PC-3 (cell line): ENCODE data around the gene POLR3C. TPM values are rescaled to one million over a fixed set of nuclear protein-coding genes. Genes with fewer than 3 reads are reported as not detected.
A peak's percentile ranks its signal among the peaks of the same experiment; 100 is the strongest.
"Not testable (repeated sequence)": the region's sequence is repeated elsewhere in the genome, so short reads cannot be mapped to it uniquely, and the experiment has no call there.

Experiments used
- ATAC-seq: fragments of 200-7000 bp; cut with Tn5 transposase; 2 replicates; pipeline ENCODE4 v1.9.1; 2020; ENCODE audit warnings: mild to moderate bottlenecking, moderate library complexity
- BruUV-seq: library from RNA; stranded (reverse); fragments of 400-500 nt; replicated peaks from 2 replicates; lab custom pipeline; 2021; lab: Mats Ljungman, UMichigan
- CTCF ChIA-PET: fragments of 300-600 bp; sonication (Branson Sonifier 250); formaldehyde crosslinking; loops from one replicate; lab custom pipeline; 2022; ENCODE audit warnings: antibody characterized with exemption; lab: Charles Lee
- POLR2A ChIA-PET: fragments of 300-600 bp; sonication (Branson Sonifier 250); formaldehyde crosslinking; loops from one replicate; lab custom pipeline; 2022; ENCODE audit warnings: antibody characterized with exemption; ENCODE audit not compliant: unreplicated experiment; lab: Charles Lee
- DNase-seq: peaks from one replicate; pipeline ENCODE4 v3.0.0-alpha.2; 2015
- H2AFZ ChIP-seq: fragments of 300-600 bp; sonication (generic); 2 replicates; pipeline ENCODE4 v1.6.0; 2016; ENCODE audit warnings: antibody characterized with exemption, low read length
- H3F3A ChIP-seq: fragments of 300-600 bp; sonication (generic); one replicate; pipeline ENCODE4 v1.6.0; 2017; ENCODE audit warnings: antibody characterized with exemption, low read length, control low read depth, mild to moderate bottlenecking; ENCODE audit not compliant: unreplicated experiment
- H3K27ac ChIP-seq: fragments of 300-600 bp; sonication (generic); 2 replicates; pipeline ENCODE4 v1.5.1; 2016; ENCODE audit warnings: mild to moderate bottlenecking, low read length
- H3K27me3 ChIP-seq: fragments of 300-600 bp; sonication (generic); 2 replicates; pipeline ENCODE4 v1.6.1; 2016; ENCODE audit warnings: low read length, mixed read lengths
- H3K36me3 ChIP-seq: fragments of 300-600 bp; sonication (generic); 2 replicates; pipeline ENCODE4 v1.6.1; 2016; ENCODE audit warnings: low read depth, mixed run types, low read length, mixed read lengths
- H3K4me1 ChIP-seq: fragments of 300-600 bp; sonication (generic); 2 replicates; pipeline ENCODE4 v1.5.1; 2016; ENCODE audit warnings: low read length; ENCODE audit not compliant: insufficient read depth
- H3K4me2 ChIP-seq: fragments of 300-600 bp; sonication (generic); 2 replicates; pipeline ENCODE4 v1.6.0; 2016; ENCODE audit warnings: low read length
- H3K4me3 ChIP-seq: fragments of 300-600 bp; sonication (generic); 2 replicates; pipeline ENCODE4 v1.5.1; 2016; ENCODE audit warnings: mild to moderate bottlenecking, low read length, mixed read lengths
- H3K79me2 ChIP-seq: fragments of 300-600 bp; sonication (generic); 2 replicates; pipeline ENCODE4 v1.6.1; 2017; ENCODE audit warnings: low read length, mixed read lengths
- H3K9ac ChIP-seq: fragments of 300-600 bp; sonication (generic); 2 replicates; pipeline ENCODE4 v1.6.0; 2016; ENCODE audit warnings: mild to moderate bottlenecking, low read length
- H3K9me2 ChIP-seq: fragments of 300-600 bp; sonication (generic); replicated peaks from 2 replicates; pipeline ENCODE4 v1.6.1; 2016; ENCODE audit warnings: mixed run types, low read length, mixed read lengths
- H3K9me3 ChIP-seq: fragments of 300-600 bp; sonication (generic); 2 replicates; pipeline ENCODE4 v1.6.1; 2016; ENCODE audit warnings: low read length, mixed read lengths
- H4K20me1 ChIP-seq: fragments of 300-600 bp; sonication (generic); 2 replicates; pipeline ENCODE4 v1.6.1; 2016; ENCODE audit warnings: low read length, mixed read lengths
- CTCF ChIP-seq: fragments of 300-600 bp; sonication (generic); conservative IDR thresholded peaks from 2 replicates; pipeline ENCODE4 v1.5.1; 2017; ENCODE audit warnings: antibody characterized with exemption, low read depth, mild to moderate bottlenecking, low read length
- EZH2 ChIP-seq: fragments of 300-600 bp; sonication (generic); IDR thresholded peaks from one replicate; pipeline ENCODE4 v1.6.1; 2017; ENCODE audit warnings: antibody characterized with exemption, mild to moderate bottlenecking, low read length; ENCODE audit not compliant: unreplicated experiment
- EZH2phosphoT487 ChIP-seq: fragments of 300-600 bp; sonication (generic); IDR thresholded peaks from 2 replicates; pipeline ENCODE4 v1.6.1; 2018; ENCODE audit warnings: mild to moderate bottlenecking, antibody characterized with exemption, low read length, borderline replicate concordance
- intact Hi-C: fragments of 100-400 bp; cut with micrococcal nuclease; formaldehyde crosslinking; loops from 2 replicates; pipeline ENCODE4 v1.9.0; 2023
- total RNA-seq: library from RNA; depleted of rRNA; stranded (reverse); fragments of >200 nt; gene quantifications from 2 replicates; pipeline ENCODE4 v1.2.3, GENCODE V29; 2014

The POLR3C gene
- total RNA-seq, 1 experiment from 2014 or later = 41.5 TPM

DNA sequence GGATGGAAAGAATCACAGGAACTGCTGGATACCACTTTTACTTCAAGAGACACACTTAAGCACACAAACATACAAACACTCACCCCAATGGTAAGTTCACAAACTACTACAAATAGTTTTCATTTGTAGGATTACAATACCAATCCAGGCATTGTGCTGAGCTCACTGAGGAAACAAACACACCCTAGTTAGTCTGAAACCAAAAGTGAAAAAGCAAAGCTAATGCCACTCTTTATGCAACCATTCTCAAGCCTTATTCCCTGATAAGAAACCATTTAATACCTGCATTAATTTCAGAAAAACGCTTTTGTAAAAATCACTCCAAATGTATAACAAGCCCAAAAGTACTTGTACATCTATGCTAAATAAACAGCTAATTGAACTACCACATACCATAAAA lies 38.5 kb upstream of the POLR3C start:
- TF ChIP-seq EZH2phosphoT487 (no peak), EZH2 (no peak), CTCF (no peak)
- peak; percentile 18 for DNase-seq
- intact Hi-C loops = no loop called here
- ChIA-PET POLR2A (interaction anchor here (0.6 kb wide), 1 partner anchor 17 kb away, joined by 4 read pairs; no protein-coding TSS in a partner anchor), CTCF (interaction anchor here (0.5 to 0.7 kb wide), 2 partner anchors 55 to 58 kb away, joined by 3 read pairs; no protein-coding TSS in a partner anchor)
- H3K4me1 ChIP-seq = peaks cover 40% of the 10 kb centered on the region
- 0 out of 2 replicates have a peak overlapping the region, but pooled peaks have one; percentile 2 for H3K4me2 ChIP-seq
- no peaks in the 10 kb centered on the region for H3K9me2 ChIP-seq
- H3K79me2 ChIP-seq = peaks cover 15% of the 10 kb centered on the region
- peaks cover 3% of the 10 kb centered on the region for H3F3A ChIP-seq
- H4K20me1 ChIP-seq = no peaks in the 10 kb centered on the region
- peak; percentile 8; the same call in 1 of the 2 replicates for ATAC-seq
- no peaks in the 10 kb centered on the region for H3K9me3 ChIP-seq
- BruUV-seq = no TSS peak
- no peak overlapping the region for H3K27ac ChIP-seq
- no peaks in the 10 kb centered on the region for H3K27me3 ChIP-seq
- H2AFZ ChIP-seq = no peak overlapping the region
- no peak overlapping the region for H3K4me3 ChIP-seq
- H3K9ac ChIP-seq = no peak overlapping the region
- H3K36me3 ChIP-seq = peaks cover 3% of the 10 kb centered on the region

GRCh38 chr1:145786271-145786670 lies 37.7 kb upstream of the POLR3C start:
- peaks cover 3% of the 10 kb centered on the region for H3K36me3 ChIP-seq
- H3K4me1 ChIP-seq = peaks cover 40% of the 10 kb centered on the region
- H3K79me2 ChIP-seq = peaks cover 11% of the 10 kb centered on the region
- no peak for ATAC-seq
- H4K20me1 ChIP-seq = no peaks in the 10 kb centered on the region
- POLR2A ChIA-PET = no interaction called here
- H3K4me3 ChIP-seq = no peak overlapping the region
- peaks cover 3% of the 10 kb centered on the region for H3F3A ChIP-seq
- no peaks in the 10 kb centered on the region for H3K9me2 ChIP-seq
- H2AFZ ChIP-seq = no peak overlapping the region
- no peaks in the 10 kb centered on the region for H3K27me3 ChIP-seq
- DNase-seq = no peak
- H3K4me2 ChIP-seq = no peak overlapping the region
- no TSS peak for BruUV-seq
- no peak overlapping the region for H3K27ac ChIP-seq
- CTCF ChIA-PET = no interaction called here
- H3K9ac ChIP-seq = no peak overlapping the region
- H3K9me3 ChIP-seq = no peaks in the 10 kb centered on the region
- no peak for TF ChIP-seq EZH2phosphoT487
- no peak for TF ChIP-seq CTCF
- TF ChIP-seq EZH2 = no peak
- intact Hi-C loops = no loop called here

DNA sequence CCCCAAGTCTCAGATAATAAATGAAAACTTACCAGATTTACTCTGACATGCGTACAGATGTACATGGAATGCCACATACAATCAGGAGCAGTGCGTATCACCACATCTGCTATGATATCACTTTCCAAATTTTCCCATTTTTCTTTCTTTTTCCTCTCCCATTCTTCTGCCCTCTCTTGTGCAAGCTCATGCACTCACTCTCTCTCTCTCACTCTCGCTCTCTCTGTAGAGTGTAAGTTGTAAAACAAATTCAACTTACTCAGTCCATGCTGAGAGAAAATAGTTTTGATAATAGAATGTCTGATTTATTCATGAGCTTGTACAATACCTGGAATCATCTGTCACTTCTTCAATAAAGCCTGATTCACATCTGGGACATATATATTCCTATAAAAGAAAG lies 35.4 kb upstream of the POLR3C start:
- no peak for ATAC-seq
- peaks cover 18% of the 10 kb centered on the region for H3K4me1 ChIP-seq
- no peak for DNase-seq
- H3K9ac ChIP-seq = no peak overlapping the region
- no peak overlapping the region for H3K4me2 ChIP-seq
- no peaks in the 10 kb centered on the region for H3F3A ChIP-seq
- CTCF ChIA-PET = no interaction called here
- peaks cover 3% of the 10 kb centered on the region; the same call in 1 of the 2 replicates for H3K79me2 ChIP-seq
- BruUV-seq = no TSS peak
- intact Hi-C loops = no loop called here
- H3K27ac ChIP-seq = no peak overlapping the region
- POLR2A ChIA-PET = no interaction called here
- no peak overlapping the region for H3K4me3 ChIP-seq
- H3K36me3 ChIP-seq = peaks cover 3% of the 10 kb centered on the region
- H3K9me3 ChIP-seq = no peaks in the 10 kb centered on the region
- H2AFZ ChIP-seq = no peak overlapping the region
- no peaks in the 10 kb centered on the region for H3K27me3 ChIP-seq
- no peaks in the 10 kb centered on the region for H3K9me2 ChIP-seq
- TF ChIP-seq EZH2 (no peak), CTCF (no peak), EZH2phosphoT487 (no peak)
- H4K20me1 ChIP-seq = no peaks in the 10 kb centered on the region

DNA sequence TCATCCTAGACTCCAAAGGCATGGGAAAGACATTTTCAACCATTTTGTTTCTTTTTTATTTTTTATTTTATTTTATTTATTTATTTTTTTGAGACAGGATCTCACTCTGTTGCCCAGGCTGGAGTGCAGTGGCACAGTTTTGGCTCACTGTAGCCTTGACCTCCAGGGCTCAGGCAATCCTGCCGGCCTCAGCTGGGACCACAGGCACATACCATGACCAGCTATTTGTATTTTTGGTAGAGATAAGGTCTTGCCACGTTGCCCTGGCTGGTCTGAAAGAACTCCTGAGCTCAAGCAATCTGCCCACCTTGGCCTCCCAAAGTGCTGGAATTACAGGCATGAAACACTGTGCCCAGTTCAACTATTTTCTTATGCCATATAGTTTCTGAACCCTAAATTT lies 32.1 kb upstream of the POLR3C start:
- H3K27me3 ChIP-seq, H3K79me2 ChIP-seq, H2AFZ ChIP-seq, H3K4me3 ChIP-seq, H3K36me3 ChIP-seq, intact Hi-C loops, H3K27ac ChIP-seq, H3K9ac ChIP-seq, H3K9me2 ChIP-seq, H3K4me1 ChIP-seq, CTCF ChIA-PET, DNase-seq, H4K20me1 ChIP-seq, H3F3A ChIP-seq, H3K4me2 ChIP-seq, BruUV-seq, ATAC-seq: not testable (repeated sequence)
- H3K9me3 ChIP-seq = peaks cover 10% of the 10 kb centered on the region
- POLR2A ChIA-PET = interaction anchor here (0.7 kb wide), 1 partner anchor 17 kb away, joined by 5 read pairs; no protein-coding TSS in a partner anchor
